ENCODE data around the gene SPIB.
"Not testable (repeated sequence)": the region's sequence is repeated elsewhere in the genome, so short reads cannot be mapped to it uniquely, and the experiment has no call there.

Gene SPIB

GRCh38 chr19:50390295-50390694 lies 28.4 kb upstream of the SPIB start:
- DNase-seq = not testable (repeated sequence)

DNA sequence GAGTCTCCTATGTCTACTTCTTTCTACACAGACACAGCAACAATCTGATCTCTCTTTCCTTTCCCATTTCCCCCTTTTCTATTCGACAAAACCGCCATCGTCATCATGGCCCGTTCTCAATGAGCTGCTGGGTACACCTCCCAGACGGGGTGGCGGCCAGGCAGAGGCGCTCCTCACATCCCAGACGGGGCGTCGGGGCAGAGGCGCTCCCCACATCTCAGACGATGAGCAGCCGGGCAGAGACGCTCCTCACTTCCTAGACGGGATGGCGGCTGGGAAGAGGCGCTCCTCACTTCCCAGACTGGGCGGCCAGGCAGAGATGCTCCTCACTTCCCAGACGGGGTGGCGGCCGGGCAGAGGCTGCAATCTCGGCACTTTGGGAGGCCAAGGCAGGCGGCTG lies 27.8 kb upstream of the SPIB start:
- DNase-seq = not testable (repeated sequence)

DNA sequence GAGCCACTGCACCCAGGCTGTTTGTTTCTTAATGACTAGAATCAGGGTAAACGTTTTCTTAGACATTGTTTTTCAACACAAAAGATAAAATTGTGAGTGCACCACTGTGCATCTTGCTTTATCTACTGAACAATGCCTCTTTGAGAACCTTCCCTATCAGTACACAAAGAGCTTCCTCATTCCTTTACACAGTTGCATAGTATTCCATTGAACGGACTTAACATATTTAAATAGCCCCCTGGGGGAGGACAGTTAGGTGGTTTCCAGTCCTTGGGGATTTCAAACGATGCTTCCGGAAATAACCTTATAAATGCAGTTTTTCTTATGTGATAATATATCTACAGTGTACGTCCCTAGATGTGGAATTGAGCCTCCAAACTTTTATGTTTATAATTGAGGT lies 26.0 kb upstream of the SPIB start:
- DNase-seq = no peak

GRCh38 chr19:50393589-50393988 lies 25.1 kb upstream of the SPIB start:
- DNase-seq = no peak

DNA sequence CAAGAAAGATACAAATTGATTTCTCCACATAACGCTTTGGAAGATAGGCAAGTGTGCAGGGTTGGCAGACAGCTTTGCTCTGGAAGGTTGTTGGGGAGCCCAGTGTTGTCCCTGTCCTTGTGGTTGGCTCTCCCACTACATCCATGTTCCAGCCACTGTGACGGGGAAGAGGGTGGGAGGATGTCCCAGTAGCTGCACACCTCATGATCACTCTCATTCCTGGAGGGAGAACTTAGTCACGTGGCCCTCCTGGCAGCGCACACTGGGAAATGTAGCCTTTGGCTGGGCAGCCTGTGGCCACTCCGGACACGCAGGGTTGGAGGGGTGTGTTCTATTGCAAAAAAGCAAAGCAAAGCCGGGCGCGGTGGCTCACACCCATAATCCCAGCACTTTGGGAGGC lies 24.7 kb upstream of the SPIB start:
- DNase-seq = no peak

DNA sequence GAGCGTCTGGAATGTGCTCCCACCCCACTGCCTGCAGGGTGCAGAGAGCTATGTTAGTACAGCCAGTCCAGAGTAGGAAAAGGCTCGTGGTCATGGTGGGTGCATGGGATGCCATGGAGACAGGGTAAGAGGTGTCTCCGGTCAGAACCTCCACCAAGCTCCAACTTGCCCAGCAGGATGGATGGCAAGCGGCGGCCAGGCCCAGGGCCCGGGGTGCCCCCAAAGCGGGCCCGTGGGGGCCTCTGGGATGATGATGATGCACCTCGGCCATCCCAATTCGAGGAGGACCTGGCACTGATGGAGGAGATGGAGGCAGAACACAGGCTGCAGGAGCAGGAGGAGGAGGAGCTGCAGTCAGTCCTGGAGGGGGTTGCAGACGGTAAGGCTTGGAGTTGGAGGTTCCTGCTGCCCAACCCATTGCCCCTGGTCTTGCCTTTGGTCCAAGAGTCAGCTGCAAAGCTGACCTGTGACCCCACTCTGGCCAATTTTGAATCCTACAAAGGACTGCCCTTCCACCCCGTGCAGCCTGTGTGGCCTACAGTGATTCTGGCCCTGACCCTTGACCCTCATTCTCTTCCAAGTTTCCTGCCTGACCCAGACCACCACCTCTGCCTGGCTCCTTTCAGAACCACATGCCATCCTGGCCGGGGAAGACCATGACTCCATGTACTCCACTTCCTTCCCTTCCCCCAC lies 19.9 kb upstream of the SPIB start:
- DNase-seq = no peak

DNA sequence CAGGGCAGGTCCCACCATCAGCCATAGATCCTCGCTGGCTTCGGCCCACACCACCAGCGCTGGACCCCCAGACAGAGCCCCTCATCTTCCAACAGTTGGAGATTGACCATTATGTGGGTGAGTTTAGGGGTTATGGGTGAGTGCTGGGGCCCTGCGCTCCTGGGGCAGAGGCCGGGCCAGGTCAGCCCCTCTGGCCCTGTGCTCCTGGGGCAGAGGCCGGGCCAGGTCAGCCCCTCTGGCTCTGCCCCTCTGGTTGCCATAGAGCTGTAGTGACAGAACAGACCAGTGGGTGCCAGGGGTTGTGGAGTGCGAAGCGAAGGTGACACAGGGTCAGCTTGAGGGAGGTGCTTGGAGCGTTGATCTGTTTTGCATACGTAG lies 19.4 kb upstream of the SPIB start:
- no peak for DNase-seq

- no peak for DNase-seq
These were observed 16.9 kb upstream of the SPIB start for GRCh38 chr19:50401605-50402450.

DNA sequence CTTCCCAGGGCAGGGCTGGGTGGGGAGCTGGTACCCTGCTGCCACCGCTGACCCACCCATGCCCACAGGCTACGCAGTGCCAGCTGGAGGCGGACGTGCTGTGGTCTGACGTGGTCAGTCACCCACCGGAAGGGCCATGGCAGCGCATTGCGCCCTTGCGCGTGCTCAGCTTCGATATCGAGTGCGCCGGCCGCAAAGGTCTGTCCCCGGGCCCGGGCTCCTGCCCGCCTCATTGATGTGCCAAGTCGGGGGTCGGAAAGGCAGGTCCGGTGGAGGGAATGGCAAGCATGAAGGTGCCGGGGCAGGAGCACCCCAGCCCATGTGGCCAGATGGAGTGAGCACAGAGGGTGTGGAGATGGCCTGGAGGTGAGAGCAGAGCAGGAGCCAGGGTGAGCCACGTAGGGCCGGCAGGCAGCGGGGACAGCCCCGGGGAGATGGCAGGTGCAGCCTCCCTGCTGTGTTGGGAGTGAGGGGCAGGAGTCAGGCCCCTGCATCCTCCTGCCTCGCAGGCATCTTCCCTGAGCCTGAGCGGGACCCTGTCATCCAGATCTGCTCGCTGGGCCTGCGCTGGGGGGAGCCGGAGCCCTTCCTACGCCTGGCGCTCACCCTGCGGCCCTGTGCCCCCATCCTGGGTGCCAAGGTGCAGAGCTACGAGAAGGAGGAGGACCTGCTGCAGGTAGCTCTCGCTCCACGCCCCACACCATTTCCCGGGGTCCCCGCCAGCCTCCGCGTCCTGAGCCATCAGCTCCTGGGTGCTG lies 16.0 kb upstream of the SPIB start:
- DNase-seq = no peak

DNA sequence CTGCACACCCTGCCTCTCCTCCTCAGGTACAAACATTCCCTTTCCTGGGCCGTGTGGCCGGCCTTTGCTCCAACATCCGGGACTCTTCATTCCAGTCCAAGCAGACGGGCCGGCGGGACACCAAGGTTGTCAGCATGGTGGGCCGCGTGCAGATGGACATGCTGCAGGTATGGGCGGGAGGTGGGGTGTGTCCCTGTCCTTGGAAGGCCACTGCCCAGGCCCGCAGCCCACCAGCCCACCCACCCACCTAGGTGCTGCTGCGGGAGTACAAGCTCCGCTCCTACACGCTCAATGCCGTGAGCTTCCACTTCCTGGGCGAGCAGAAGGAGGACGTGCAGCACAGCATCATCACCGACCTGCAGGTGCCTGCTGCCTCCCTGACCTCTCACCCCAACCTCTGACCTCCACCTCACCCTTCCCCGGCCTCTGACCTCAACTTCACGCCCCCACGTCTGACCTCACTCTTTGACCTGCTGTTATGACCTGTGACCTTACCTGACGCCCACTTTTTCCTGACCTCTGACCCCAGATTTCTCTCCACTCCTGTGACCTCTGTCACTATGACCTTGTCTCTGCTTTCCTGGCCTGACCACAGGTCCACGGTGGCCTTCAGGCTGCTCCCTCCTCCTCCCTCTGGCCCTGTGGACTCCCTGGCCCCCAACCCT lies 12.4 kb upstream of the SPIB start:
- DNase-seq = no peak

- no peak for DNase-seq
These were observed 11.9 kb upstream of the SPIB start for GRCh38 chr19:50406829-50407228.

DNA sequence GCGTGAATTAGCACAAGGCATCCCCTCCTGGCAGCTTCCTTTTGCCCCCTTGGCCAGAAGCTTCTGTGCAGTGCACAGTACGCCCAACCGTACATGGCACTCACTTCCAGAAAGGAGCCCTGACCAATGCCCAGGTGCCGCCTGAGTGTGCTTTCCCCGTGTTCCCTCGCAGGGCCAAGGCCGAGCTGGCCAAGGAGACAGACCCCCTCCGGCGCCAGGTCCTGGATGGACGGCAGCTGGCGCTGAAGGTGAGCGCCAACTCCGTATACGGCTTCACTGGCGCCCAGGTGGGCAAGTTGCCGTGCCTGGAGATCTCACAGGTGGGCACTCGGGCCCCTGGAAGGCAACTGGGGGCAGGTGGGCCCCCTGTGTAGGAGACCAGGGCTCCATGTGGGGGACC lies 9.4 kb upstream of the SPIB start:
- DNase-seq = no peak

GRCh38 chr19:50410109-50410508 lies 8.6 kb upstream of the SPIB start:
- DNase-seq = no peak

DNA sequence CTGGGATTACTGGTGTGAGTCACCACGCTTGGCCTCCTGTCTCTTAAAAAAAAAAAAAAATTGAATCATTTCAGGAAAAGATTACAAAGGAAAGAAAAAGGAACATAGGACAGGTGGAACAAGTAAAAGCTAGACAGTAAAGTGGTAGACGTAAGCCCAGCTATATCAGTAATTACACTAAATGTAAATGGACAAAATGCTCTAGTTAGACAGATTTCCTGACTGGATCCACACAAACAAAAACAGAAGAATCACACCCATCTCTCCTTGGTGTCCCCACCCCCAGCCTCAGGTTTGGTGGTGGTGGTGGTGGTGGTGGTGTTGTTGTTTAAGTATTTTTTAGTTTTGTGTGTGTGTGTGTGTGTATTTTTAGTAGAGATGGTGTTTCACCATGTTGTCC lies 6.3 kb upstream of the SPIB start:
- DNase-seq = no peak

DNA sequence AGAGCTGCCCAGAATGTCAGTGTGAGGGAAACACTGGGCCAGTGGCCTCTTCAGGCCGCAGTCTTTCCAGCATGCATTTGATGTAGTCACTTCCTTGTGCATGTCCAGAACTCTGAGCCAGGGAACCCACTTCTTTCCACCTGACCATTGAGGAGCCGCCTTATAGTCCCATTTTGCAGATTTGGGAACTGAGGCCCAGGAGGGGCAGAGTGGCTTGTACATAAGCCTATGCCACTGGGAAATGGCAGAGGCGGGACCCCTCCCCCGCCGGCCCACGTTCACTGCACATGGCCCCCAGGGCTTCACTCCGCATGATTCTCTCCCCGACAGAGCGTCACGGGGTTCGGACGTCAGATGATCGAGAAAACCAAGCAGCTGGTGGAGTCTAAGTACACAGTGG lies 5.6 kb upstream of the SPIB start:
- no peak for DNase-seq

DNA sequence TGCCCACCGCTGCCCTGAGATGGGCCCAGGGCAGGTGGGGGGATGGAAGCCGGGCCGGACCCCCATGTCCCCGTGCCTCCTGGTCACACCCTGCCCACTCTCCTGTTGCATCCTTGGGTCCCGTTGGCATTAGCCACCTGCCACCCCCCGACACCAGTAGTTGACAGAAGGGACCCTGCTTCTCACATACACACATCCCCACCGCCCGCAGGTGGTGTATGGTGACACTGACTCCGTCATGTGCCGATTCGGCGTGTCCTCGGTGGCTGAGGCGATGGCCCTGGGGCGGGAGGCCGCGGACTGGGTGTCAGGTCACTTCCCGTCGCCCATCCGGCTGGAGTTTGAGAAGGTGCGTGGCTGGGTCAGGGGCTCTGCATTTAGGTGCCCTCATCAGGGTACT lies 5.2 kb upstream of the SPIB start:
- no peak for DNase-seq

GRCh38 chr19:50414864-50415660 lies 3.7 kb upstream of the SPIB start:
- peak in 39 of 56 donors; percentile 0 to 69 (median 15) for DNase-seq

DNA sequence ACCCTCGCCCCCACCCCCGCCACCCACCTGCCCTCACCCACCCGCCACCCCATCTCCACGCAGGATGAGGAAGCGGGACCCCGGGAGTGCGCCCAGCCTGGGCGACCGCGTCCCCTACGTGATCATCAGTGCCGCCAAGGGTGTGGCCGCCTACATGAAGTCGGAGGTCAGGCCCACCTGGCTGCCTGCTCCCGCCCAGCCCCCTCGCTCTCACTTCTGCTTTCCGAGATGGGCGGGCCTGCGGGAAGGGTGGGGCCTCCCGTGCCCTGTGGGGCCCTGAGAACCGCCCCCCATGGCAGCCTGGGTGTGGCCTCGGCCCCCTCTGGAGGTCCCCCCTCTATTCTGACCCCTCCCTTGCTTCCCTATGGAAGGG lies 3.1 kb upstream of the SPIB start:
- peak in 1 of 56 donors; percentile 18 for DNase-seq

DNA sequence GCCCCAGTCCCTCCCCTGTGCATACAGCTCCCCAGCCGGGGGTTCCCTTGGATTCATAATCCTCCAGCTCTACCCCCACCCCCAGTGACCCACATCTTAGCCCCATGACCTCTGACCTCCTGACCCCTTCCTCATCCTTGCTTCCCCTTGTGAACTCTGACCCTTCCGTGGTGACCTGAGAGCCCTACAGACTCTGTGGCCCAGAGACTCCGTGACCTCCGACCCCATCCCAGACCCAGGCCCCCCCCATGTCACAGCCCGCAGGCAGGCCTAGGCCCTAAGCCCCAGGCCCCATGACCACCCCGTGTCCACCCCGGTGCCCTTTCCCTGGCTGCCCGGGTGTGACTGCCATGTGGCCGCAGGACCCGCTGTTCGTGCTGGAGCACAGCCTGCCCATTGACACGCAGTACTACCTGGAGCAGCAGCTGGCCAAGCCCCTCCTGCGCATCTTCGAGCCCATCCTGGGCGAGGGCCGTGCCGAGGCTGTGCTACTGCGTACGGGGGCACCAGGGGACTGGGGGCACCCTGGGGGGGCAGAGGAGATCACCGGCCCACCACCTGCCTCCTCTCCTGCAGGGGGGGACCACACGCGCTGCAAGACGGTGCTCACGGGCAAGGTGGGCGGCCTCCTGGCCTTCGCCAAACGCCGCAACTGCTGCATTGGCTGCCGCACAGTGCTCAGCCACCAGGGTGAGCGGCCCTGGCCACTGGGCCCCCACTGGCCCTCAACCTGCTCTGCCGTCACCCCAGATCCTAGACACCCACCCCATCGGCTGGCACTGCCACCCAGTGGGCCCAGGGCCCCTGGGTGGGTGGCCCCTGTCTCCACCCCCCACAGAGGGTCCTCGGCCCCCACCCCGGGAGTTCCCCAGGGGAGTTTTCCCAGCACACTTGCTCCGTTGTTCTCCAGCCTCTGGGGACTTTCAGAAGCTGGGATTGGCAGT lies 2.4 kb upstream of the SPIB start:
- DNase-seq = no peak
